Measurements from ENCODE around the gene CAPN3.
A peak's percentile ranks its signal among the peaks of the same experiment; 100 is the strongest.

Gene CAPN3

DNA sequence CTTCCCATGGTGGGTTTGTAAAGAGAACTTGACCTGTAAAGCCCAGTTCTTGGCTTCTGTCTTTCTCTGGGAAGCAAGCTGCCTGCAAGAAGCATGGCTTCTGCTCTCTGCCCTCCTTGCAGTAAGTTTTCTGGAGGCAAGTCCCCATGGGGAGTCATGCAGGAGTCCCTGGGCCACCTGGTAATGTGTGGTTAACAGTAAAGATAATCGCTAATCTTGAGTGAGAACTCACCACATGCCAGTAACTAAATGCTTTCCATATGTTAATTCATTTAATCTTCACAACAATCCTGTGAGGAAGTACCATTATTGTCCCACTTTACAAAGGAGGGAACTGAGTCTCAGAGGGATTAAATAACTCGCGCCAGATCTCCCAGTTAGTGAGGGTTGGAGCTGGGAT, 4.2 kb downstream of the CAPN3 start:
- Histone ChIP-seq H3K4me1 (ENCODE audit: control extremely low read depth in 1 of 4, control insufficient read depth in 4 of 4, insufficient read depth in 4 of 4, low read length in 3 of 4) (peaks cover 0 to 12% (median 3%) of the 10 kb centered on the region in 4 experiments), H3K27me3 (replicated peaks in 2 of 5; ENCODE audit: control insufficient read depth in 4 of 5, insufficient read depth in 5 of 5, low read length in 4 of 5) (no peaks in the 10 kb centered on the region), H3K9me3 (ENCODE audit: control extremely low read depth in 1 of 5, control insufficient read depth in 4 of 5, insufficient read depth in 2 of 5, low read depth in 1 of 5, low read length in 4 of 5) (no peaks in the 10 kb centered on the region), H3K36me3 (ENCODE audit: control insufficient read depth in 4 of 4, insufficient read depth in 4 of 4, low read length in 3 of 4) (no peaks in the 10 kb centered on the region), H3K27ac (ENCODE audit: insufficient read depth in 1 of 2, low read depth in 1 of 2, low read length in 2 of 2, poor library complexity in 1 of 2, severe bottlenecking in 2 of 2) (no peak overlapping the region), H3K4me3 (ENCODE audit: control insufficient read depth in 1 of 7, extremely low read depth in 1 of 7, insufficient read depth in 4 of 7, low read depth in 2 of 7, low read length in 6 of 7) (no peak overlapping the region)
- ChIA-PET POLR2A (no interaction called here), CTCF (no interaction called here)
- DNase-seq = no peak
- no CpG with 5 or more reads among the region's 3 CpGs for WGBS (ENCODE audit: insufficient coverage)

DNA sequence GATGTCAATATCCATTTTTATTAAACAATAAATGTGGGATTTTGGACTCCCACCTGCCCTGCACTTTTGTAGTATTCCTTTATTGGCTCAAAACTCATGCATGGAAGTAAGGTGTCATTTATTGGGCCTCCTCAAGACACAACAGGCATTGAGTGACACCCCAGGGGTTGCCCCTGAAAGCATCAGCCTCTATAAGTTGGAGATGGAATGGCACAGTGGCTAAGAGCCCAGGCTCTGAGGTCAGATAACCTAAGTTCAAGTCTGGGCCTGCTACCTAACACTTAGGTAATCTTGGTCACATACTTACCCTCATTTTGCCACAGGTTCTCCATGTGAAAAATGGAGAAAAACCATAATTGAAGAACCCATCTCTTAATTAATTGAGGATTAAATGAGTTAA, 4.6 kb downstream of the CAPN3 start:
- POLR2A ChIA-PET = no interaction called here
- no peak overlapping the region for H3K27ac ChIP-seq (ENCODE audit: insufficient read depth in 1 of 2, low read depth in 1 of 2, low read length in 2 of 2, poor library complexity in 1 of 2, severe bottlenecking in 2 of 2)
- H3K4me1 ChIP-seq (ENCODE audit: control extremely low read depth in 1 of 4, control insufficient read depth in 4 of 4, insufficient read depth in 4 of 4, low read length in 3 of 4) = peaks cover 0 to 12% (median 3%) of the 10 kb centered on the region in 4 experiments
- no peaks in the 10 kb centered on the region for H3K27me3 ChIP-seq (replicated peaks in 2 of 5; ENCODE audit: control insufficient read depth in 4 of 5, insufficient read depth in 5 of 5, low read length in 4 of 5)
- H3K9me3 ChIP-seq (ENCODE audit: control extremely low read depth in 1 of 5, control insufficient read depth in 4 of 5, insufficient read depth in 2 of 5, low read depth in 1 of 5, low read length in 4 of 5) = no peaks in the 10 kb centered on the region
- DNase-seq = no peak
- H3K4me3 ChIP-seq (ENCODE audit: control insufficient read depth in 1 of 7, extremely low read depth in 1 of 7, insufficient read depth in 4 of 7, low read depth in 2 of 7, low read length in 6 of 7) = no peak overlapping the region
- H3K36me3 ChIP-seq (ENCODE audit: control insufficient read depth in 4 of 4, insufficient read depth in 4 of 4, low read length in 3 of 4) = no peaks in the 10 kb centered on the region
- CTCF ChIA-PET = no interaction called here

DNA sequence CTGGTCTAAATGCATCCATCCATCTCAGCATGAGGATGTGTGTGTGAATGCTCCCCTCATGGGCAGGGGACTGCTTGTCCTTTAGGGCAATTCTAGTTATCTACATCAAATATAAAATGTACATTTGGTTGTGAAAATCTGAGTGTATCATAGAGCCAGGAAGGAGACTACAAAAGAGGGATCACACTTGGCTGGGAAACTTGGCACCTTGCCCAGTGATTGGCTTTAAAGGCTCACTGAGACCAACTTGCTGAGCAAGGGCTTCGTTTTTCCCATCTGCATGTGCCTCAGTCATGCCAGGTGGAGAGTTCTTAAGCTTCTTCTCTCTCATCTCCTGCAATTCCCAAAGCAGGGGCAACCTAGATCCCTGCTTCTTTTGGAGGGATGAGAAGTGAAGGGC, 5.2 kb downstream of the CAPN3 start:
- Histone ChIP-seq H3K4me1 (ENCODE audit: control extremely low read depth in 1 of 4, control insufficient read depth in 4 of 4, insufficient read depth in 4 of 4, low read length in 3 of 4) (peaks cover 0 to 7% (median 3%) of the 10 kb centered on the region in 4 experiments), H3K36me3 (ENCODE audit: control insufficient read depth in 4 of 4, insufficient read depth in 4 of 4, low read length in 3 of 4) (no peaks in the 10 kb centered on the region), H3K27ac (ENCODE audit: insufficient read depth in 1 of 2, low read depth in 1 of 2, low read length in 2 of 2, poor library complexity in 1 of 2, severe bottlenecking in 2 of 2) (no peak overlapping the region), H3K9me3 (ENCODE audit: control extremely low read depth in 1 of 5, control insufficient read depth in 4 of 5, insufficient read depth in 2 of 5, low read depth in 1 of 5, low read length in 4 of 5) (no peaks in the 10 kb centered on the region), H3K4me3 (ENCODE audit: control insufficient read depth in 1 of 7, extremely low read depth in 1 of 7, insufficient read depth in 4 of 7, low read depth in 2 of 7, low read length in 6 of 7) (no peak overlapping the region), H3K27me3 (replicated peaks in 2 of 5; ENCODE audit: control insufficient read depth in 4 of 5, insufficient read depth in 5 of 5, low read length in 4 of 5) (no peaks in the 10 kb centered on the region)
- 100% methylated on average over 1 of the region's 1 CpG for WGBS (ENCODE audit: insufficient coverage)
- CTCF ChIA-PET = interaction anchor here (1.6 kb wide), 1 partner anchor 12 kb away, joined by 4 read pairs; no protein-coding TSS in a partner anchor
- POLR2A ChIA-PET = interaction anchor here (0.8 kb wide), 1 partner anchor 9 kb away, joined by 4 read pairs; no protein-coding TSS in a partner anchor
- no peak for DNase-seq

DNA sequence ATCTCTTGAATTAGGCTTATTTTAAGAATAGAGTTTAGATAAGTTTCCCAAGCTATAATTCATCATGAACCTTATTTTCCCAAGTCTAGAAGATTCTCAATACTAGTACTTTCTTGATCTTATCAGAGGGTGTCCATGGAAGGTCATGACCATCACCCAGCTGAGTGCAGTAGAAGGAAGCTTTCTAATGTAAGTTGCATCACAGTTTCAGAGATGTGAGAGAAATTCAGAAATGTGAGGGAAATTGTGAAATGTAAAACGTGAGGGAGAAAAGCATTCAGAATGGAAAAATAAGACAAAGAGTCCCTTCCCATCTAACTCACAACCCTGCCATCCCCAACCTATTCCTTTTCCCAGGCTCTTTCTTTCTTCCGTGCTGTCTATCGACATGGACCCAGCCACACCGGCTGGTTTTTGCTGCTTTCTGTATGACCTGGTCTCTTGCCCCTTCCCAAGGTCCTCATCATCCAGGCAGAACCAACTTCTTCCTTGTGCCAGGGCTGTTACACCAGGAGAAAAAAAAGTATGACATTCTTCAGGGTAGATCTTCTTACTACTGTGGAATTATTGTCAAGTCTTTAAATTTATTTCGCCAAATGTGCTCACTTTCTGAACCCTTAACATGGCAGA, 6.7 kb downstream of the CAPN3 start:
- CTCF ChIA-PET = interaction anchor here (1.0 to 1.6 kb wide), 2 partner anchors 8 to 11 kb away, joined by 4 read pairs; no protein-coding TSS in a partner anchor
- POLR2A ChIA-PET = interaction anchor here (0.6 kb wide), 1 partner anchor 93 kb away, joined by 3 read pairs; the partner anchor contains the start of genes GANC and TMEM87A

DNA sequence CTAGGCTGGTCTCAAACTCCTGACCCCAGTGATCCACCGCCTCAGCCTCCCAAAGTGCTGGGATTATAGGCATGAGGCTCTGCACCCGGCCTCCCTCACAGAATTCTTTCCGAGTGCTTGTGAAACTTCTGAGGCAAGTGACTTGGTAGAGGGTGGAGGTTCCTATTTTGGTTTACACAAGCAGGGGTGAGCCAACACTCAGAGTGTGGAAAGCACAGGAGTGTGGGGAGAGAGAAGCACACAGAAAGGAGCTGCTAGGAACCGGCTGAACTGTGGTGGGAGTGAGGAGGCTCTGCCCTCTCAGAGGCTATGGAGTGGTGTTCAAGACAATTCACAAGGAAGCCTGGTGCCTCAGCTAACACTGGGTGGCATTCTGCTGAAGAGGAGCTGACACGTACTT, 7.7 kb downstream of the CAPN3 start:
- Histone ChIP-seq H3K4me3 (ENCODE audit: control insufficient read depth in 1 of 7, extremely low read depth in 1 of 7, insufficient read depth in 4 of 7, low read depth in 2 of 7, low read length in 6 of 7) (no peak overlapping the region), H3K4me1 (ENCODE audit: control extremely low read depth in 1 of 4, control insufficient read depth in 4 of 4, insufficient read depth in 4 of 4, low read length in 3 of 4) (no peaks in the 10 kb centered on the region), H3K27ac (ENCODE audit: insufficient read depth in 1 of 2, low read depth in 1 of 2, low read length in 2 of 2, poor library complexity in 1 of 2, severe bottlenecking in 2 of 2) (no peak overlapping the region), H3K9me3 (ENCODE audit: control extremely low read depth in 1 of 5, control insufficient read depth in 4 of 5, insufficient read depth in 2 of 5, low read depth in 1 of 5, low read length in 4 of 5) (no peaks in the 10 kb centered on the region), H3K27me3 (replicated peaks in 2 of 5; ENCODE audit: control insufficient read depth in 4 of 5, insufficient read depth in 5 of 5, low read length in 4 of 5) (no peaks in the 10 kb centered on the region), H3K36me3 (ENCODE audit: control insufficient read depth in 4 of 4, insufficient read depth in 4 of 4, low read length in 3 of 4) (no peaks in the 10 kb centered on the region)
- ChIA-PET CTCF (interaction anchor here (1.1 kb wide), 1 partner anchor 18 kb away, joined by 4 read pairs; no protein-coding TSS in a partner anchor), POLR2A (no interaction called here)
- no peak for DNase-seq
- WGBS (ENCODE audit: insufficient coverage) = 89% methylated on average over 4 of the region's 5 CpGs

More for the DNA sequence above, 6.7 kb downstream of the CAPN3 start:
- no peak overlapping the region for H3K4me3 ChIP-seq (ENCODE audit: control insufficient read depth in 1 of 7, extremely low read depth in 1 of 7, insufficient read depth in 4 of 7, low read depth in 2 of 7, low read length in 6 of 7)
- H3K9me3 ChIP-seq (ENCODE audit: control extremely low read depth in 1 of 5, control insufficient read depth in 4 of 5, insufficient read depth in 2 of 5, low read depth in 1 of 5, low read length in 4 of 5) = no peaks in the 10 kb centered on the region
- H3K27me3 ChIP-seq (replicated peaks in 2 of 5; ENCODE audit: control insufficient read depth in 4 of 5, insufficient read depth in 5 of 5, low read length in 4 of 5) = no peaks in the 10 kb centered on the region
- no peaks in the 10 kb centered on the region for H3K4me1 ChIP-seq (ENCODE audit: control extremely low read depth in 1 of 4, control insufficient read depth in 4 of 4, insufficient read depth in 4 of 4, low read length in 3 of 4)
- no peaks in the 10 kb centered on the region for H3K36me3 ChIP-seq (ENCODE audit: control insufficient read depth in 4 of 4, insufficient read depth in 4 of 4, low read length in 3 of 4)
- 100% methylated on average over 3 of the region's 5 CpGs for WGBS (ENCODE audit: insufficient coverage)
- no peak for DNase-seq
- no peak overlapping the region for H3K27ac ChIP-seq (ENCODE audit: insufficient read depth in 1 of 2, low read depth in 1 of 2, low read length in 2 of 2, poor library complexity in 1 of 2, severe bottlenecking in 2 of 2)

DNA sequence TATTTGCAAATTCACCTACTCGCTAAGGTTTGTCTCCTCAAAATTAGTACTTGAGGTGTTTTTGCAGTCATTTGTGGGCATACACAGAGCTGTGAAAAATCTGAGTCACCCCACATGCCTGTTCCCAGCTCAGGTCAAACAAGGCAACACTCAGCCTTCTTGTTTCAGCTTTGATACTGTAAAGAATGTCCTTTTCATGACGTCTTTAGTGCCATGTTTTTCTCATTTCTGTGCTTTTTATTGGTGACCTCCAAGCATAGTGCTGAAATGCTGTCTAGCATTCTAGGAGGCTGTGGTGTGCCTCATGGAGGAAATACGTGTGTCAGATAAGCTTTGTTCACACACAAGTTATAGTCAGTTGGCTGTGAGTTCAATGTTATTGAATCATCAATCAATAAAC, 8.8 kb downstream of the CAPN3 start:
- no peak overlapping the region for H3K27ac ChIP-seq (ENCODE audit: insufficient read depth in 1 of 2, low read depth in 1 of 2, low read length in 2 of 2, poor library complexity in 1 of 2, severe bottlenecking in 2 of 2)
- ChIA-PET POLR2A (no interaction called here), CTCF (interaction anchor here (1.1 kb wide), 1 partner anchor 19 kb away, joined by 4 read pairs; no protein-coding TSS in a partner anchor)
- 97% methylated on average over 3 of the region's 3 CpGs for WGBS (ENCODE audit: insufficient coverage)
- DNase-seq = no peak
- H3K36me3 ChIP-seq (ENCODE audit: control insufficient read depth in 4 of 4, insufficient read depth in 4 of 4, low read length in 3 of 4) = no peaks in the 10 kb centered on the region
- H3K9me3 ChIP-seq (ENCODE audit: control extremely low read depth in 1 of 5, control insufficient read depth in 4 of 5, insufficient read depth in 2 of 5, low read depth in 1 of 5, low read length in 4 of 5) = no peaks in the 10 kb centered on the region
- H3K4me1 ChIP-seq (ENCODE audit: control extremely low read depth in 1 of 4, control insufficient read depth in 4 of 4, insufficient read depth in 4 of 4, low read length in 3 of 4) = no peaks in the 10 kb centered on the region
- no peak overlapping the region for H3K4me3 ChIP-seq (ENCODE audit: control insufficient read depth in 1 of 7, extremely low read depth in 1 of 7, insufficient read depth in 4 of 7, low read depth in 2 of 7, low read length in 6 of 7)
- no peaks in the 10 kb centered on the region for H3K27me3 ChIP-seq (replicated peaks in 2 of 5; ENCODE audit: control insufficient read depth in 4 of 5, insufficient read depth in 5 of 5, low read length in 4 of 5)

DNA sequence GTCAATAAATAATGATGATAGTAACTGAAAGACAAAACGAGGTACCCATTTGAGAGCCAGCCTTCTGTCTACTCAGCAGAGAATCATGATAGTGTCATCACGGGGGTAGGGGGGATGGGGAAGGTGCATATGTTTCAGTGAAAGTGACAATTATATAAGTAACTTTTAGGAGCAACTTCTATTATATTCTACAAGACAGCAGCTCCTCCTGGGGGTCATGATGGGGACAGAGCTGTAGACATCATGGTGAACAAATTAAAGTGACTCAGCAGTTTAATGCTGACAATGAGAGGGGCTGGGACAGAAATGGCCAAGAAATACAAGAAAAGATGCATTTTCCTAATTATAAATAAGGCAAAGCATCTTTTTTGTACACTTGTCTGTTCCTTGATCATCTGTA, 11.8 kb downstream of the CAPN3 start:
- no peaks in the 10 kb centered on the region for H3K27me3 ChIP-seq (replicated peaks in 2 of 5; ENCODE audit: control insufficient read depth in 4 of 5, insufficient read depth in 5 of 5, low read length in 4 of 5)
- DNase-seq = peak; percentile 11 to 53 (median 50)
- POLR2A ChIA-PET = no interaction called here
- H3K4me3 ChIP-seq (ENCODE audit: control insufficient read depth in 1 of 7, extremely low read depth in 1 of 7, insufficient read depth in 4 of 7, low read depth in 2 of 7, low read length in 6 of 7) = no peak overlapping the region
- H3K36me3 ChIP-seq (ENCODE audit: control insufficient read depth in 4 of 4, insufficient read depth in 4 of 4, low read length in 3 of 4) = no peaks in the 10 kb centered on the region
- H3K4me1 ChIP-seq (ENCODE audit: control extremely low read depth in 1 of 4, control insufficient read depth in 4 of 4, insufficient read depth in 4 of 4, low read length in 3 of 4) = peaks cover 0 to 3% (median 1%) of the 10 kb centered on the region in 4 experiments
- no CpG with 5 or more reads among the region's 2 CpGs for WGBS (ENCODE audit: insufficient coverage)
- H3K27ac ChIP-seq (ENCODE audit: insufficient read depth in 1 of 2, low read depth in 1 of 2, low read length in 2 of 2, poor library complexity in 1 of 2, severe bottlenecking in 2 of 2) = no peak overlapping the region
- CTCF ChIA-PET = no interaction called here
- H3K9me3 ChIP-seq (ENCODE audit: control extremely low read depth in 1 of 5, control insufficient read depth in 4 of 5, insufficient read depth in 2 of 5, low read depth in 1 of 5, low read length in 4 of 5) = no peaks in the 10 kb centered on the region

All from common myeloid progenitor, CD34-positive (primary cell).